HG03521 (cell line): ENCODE measurements around the gene TMEM225B.
"Not testable (repeated sequence)": the region's sequence is repeated elsewhere in the genome, so short reads cannot be mapped to it uniquely, and the experiment has no call there.

Source experiments
- ATAC-seq: cut with Tn5 transposase; IDR thresholded peaks from one replicate; pipeline ENCODE4 v1.9.1; 2021; ENCODE audit warnings: mild to moderate bottlenecking, moderate library complexity; ENCODE audit not compliant: unreplicated experiment

TMEM225B gene

DNA sequence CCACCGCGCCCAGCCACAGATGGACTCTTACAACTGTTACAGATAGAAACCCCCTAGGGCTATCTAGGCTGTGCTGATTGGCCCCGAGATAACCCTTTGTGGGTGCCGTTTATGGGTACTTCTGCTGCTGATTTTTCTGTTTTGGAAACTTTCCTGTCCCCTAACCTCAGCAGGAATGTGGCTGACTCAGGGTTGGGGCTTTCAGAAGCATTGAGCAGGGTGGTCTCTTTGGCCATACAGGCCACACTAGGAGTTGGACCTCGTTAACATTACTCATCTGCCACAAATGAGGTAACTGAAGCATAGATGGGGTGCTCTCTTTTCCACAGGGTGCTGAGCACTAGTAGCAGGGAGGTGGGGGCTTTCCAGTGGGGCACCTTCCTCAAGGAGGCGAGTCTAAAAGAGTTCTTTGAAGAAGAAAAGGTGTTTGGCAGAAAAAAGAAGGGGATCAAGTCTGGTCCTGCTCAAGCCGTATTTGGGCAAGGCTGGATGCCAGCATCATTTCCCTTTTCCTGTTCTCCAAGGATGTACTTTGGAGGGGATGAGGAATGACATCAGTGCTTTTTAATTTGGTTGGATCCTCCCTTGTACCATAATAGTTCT is 25.1 kb downstream of the TMEM225B start:
- no peak for ATAC-seq

DNA sequence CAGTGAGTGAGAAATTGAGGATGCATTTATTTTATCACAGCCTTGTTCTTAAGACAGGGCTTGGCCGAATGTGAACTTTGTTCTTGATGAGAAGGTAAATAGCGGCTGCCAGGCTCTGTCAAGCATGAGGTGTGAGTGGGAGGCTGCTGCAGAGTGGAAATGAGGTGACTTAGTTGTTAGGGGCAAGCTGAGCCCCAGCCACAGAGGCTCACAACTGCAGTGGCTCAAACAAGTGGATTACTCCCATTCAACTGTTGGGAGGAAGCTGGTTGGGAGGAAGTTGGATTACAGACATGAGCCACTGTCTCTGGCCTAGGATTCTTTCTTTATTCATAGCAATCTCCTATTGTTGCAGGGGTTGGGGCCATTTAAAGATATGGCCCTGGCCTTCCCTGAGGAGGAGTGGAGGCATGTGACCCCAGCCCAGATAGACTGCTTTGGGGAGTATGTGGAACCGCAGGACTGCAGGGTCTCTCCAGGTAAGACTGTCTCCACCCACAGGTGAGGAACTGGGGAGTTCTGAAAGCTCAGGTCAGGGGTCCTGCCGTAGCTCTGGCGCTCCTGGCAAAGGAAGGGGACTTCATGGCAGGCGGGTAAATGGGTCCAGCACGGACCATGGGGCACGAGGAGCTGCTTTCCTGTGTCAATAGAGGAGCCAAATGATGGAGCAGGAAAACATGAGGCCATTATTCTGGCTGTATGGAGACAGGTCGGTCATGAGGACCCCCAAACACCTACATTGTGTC is 25.8 kb downstream of the TMEM225B start:
- ATAC-seq, result no peak

DNA sequence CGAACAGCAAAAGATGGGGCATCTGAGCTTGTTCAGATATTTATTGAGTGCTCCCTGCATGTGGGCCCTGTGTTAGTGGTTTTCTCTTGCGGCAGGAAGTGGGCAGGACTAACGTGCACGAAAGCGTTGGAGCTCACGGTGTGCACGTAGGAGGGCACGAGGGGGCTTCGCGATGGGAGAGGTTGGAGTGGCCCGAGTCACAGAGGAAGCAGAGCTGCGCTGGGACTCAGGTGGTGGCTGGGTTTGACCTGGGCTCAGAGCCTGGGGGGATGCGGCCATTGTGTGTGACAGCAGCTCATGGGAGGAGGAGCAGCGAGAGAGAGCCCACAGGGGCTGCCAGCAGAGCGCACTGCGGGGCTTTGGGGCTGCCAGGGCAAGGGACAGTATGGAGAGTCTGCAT is 26.4 kb downstream of the TMEM225B start:
- no peak for ATAC-seq

DNA sequence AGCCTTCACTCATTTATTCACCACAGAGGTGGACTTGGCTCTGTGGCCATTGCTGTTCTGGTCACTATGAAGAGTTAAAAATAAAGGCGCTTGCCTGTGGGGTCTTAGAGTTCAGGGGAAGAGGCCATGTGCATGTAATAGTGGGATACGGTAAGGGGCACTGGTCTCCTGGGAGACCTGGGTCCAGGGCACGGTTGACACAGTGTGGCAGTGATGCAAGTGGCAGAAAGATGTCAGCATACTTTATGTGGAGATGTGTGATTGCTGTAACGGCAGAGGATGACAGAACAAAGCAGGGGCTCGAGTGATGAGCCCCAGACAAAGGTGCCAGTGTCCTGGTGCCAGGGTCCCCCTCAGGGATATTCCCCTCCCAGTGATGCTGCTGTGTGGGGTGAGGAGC is 27.3 kb downstream of the TMEM225B start:
- ATAC-seq, result no peak

DNA sequence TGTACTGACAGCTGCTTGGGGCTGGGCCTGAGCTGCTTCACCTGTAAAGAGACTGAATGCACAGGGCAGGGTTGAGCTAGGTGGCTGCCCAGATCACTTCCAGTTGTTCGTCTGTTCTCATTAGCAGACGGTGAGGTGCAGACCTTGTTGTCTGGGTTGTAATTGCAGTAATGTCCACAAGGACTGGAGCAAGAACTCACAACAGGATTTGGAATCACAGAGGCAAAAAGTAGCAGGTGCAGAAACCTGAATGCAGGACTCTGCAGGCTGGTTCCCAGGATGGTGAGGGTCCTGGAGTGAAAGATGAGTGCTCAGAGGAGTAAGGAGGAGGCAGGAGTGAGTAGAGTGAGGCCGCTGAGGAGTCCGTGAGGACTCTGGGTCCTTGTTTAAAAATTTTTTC is 27.9 kb downstream of the TMEM225B start:
- ATAC-seq, result no peak

DNA sequence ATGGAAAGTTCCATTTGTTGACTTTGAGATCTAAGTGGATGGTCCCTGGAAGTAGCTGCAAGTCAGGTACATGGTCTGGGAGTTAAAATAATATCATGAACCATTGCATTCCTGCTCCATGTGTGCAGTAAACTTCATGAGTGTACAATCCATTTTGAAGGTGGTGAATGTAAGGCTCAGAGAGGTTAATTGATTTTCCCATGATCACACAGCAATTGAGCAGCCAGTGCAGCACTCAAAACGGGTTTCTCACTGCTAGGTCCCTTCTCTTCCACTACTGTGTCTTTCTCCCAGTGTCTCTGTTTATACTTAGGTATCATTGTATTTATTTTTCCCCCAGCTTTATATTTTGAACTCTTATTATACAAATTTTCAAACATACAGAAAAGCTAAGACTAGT is 28.6 kb downstream of the TMEM225B start:
- ATAC-seq, result no peak

DNA sequence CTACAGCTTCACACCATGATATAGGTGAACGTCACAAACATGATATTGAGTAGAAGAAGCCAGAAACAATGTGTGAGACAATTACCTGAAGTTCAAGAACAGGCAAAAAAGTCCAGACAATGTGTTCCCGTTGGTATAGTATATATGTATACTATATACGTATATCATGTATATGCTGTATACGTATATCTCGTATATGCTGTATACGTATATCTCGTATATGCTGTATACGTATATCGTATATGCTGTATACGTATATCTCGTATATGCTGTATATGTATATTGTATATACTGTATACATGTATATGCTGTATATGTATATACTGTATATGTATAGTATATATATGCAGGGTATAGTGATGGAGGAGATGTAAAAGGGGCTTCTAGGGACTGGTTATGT is 29.4 kb downstream of the TMEM225B start:
- no peak for ATAC-seq

DNA sequence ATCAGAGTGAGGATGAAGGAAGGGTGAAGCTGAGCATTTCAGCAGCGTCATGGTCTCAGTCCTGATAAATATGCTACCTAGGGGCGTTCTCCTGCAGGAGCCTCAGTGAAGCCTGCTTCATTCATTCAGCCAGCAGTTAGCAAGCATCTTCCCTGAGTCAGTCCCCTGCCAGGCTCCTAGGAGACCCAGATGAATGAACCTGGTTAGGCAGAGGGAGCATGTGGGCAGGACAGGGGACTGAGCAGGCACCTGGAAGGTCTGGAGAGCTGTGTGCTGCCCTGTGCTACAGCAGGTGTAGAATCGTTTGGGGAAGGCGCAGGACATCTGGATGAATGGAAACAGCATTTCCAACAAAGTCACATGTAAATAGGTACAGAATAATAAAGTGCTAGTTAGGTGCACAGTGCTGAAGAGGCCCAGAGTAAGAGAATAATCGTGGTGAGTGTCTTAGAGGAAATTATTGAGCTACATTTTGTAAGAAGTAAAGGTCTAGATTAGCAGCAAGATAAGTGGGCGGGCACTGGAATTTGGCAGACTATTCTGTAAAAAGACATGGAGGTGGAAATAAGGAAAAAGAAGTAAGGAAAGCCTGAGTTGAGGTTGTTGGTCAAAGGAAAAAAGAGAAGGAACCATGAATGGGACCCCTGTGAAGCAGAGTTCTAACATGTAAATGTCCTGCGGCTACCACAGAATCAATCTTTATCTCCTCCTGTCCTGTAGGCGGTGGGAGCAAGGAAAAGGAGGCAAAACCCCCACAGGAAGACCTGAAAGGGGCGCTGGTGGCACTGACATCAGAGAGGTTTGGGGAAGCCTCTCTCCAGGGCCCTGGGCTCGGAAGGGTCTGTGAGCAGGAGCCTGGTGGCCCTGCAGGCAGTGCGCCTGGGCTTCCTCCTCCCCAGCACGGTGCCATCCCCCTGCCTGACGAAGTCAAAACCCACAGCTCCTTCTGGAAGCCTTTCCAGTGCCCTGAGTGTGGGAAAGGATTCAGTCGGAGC is 30.7 kb downstream of the TMEM225B start:
- ATAC-seq, result no peak

DNA sequence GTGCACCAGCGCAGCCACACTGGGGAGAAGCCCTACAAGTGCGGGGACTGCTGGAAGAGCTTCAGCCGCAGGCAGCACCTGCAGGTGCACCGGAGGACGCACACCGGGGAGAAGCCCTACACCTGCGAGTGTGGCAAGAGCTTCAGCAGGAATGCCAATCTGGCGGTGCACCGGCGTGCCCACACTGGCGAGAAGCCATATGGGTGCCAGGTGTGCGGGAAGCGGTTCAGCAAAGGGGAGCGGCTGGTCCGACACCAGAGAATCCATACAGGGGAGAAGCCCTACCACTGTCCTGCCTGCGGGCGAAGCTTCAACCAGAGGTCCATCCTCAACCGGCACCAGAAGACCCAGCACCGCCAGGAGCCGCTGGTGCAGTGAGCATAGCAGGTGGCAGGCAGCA is 31.6 kb downstream of the TMEM225B start:
- ATAC-seq, result no peak

DNA sequence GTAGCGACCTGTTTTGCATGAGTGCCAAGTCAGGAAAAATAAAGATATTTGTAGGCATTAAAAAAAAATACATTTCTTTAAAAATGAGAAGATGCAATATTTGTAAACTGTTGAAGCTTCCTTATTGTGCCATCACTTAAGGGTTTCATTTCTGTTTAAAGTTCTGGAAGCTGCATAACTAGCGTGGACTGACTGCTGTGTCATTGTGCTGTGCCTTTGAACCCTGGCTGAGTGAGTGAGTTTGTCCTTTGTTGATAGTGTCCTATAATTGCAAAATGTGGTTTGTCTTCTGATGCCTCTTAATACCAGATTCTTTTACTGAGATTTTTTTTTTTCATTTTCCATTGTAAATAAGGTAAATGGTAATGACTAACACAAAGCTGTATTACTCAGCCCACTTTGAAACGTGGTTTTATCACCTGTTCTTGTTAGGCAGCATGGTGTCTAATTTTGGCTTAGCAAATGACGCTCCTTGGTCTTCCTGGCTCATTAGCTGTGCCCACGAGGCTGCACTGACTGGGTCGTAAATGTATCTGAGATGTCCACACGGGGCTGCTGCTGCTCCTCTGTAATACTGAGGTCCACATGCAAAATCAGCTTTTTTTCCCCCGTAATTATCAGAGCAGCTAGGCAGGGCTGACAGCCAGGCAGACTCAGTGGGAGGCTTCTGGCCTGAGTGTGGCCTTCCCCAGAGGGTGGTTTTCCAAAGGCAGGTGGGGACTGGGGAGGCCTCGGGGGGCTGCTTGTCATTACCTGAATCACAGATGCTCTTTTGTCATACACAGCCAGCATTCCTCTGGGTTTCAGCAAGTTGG is 33.4 kb downstream of the TMEM225B start:
- ATAC-seq, result no peak

DNA sequence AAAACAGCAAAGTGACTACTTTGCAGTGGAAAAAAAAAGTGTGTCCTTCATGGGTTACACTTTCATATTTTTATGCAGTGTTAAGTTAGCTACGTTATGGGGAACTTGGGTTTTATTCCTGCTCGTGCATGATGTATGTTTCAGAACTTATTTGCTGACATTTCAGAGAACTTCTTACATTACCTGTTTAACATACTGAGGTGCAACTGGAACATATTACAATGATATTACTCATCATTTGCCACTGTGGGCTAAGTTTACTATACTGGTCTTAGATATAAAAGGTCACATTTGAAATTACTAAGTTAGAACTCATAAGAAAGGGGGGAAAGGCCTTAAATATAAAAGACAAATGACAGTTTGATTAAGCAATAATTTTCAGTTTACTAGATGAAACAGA is 39.3 kb downstream of the TMEM225B start:
- ATAC-seq, result not testable (repeated sequence)

DNA sequence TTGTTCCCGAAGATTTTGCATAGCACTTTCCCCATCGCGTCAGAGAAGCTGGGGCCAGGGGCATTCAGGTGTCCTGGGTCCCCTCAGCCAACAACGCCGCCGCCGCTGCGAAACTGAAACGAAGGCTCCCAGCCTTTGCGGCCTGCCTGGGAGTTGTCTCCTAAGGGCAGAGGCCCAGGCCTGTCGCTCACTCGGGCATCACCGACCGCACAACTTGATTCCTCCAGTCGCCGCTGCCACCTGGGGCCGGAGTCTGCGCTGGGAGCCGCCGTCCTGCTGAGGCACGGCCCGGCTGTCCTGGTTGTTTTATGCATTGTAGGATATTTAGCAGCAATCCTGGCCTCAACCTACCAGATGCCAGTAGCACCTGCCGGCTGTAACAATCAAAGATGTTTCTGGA is 40.7 kb downstream of the TMEM225B start:
- no peak for ATAC-seq

DNA sequence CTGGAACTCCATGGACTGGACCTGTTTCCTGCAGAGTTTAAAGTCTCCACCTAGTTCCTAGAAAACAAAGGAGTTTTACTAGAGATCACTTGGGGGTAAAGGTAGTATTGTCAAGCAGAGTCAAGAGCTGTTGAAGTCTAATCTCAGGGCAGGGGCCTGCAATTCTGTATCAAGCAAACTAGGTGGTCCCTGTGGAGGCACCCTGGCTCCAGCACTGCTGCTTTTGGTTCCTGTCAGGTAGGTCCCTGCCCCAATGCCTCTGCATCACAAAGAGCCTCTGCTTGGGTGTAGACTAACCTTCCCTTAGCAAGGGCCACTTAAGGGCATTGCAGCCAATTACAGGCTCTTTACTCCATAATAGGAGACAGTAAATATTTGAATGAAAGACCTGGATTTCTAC is 41.2 kb downstream of the TMEM225B start:
- ATAC-seq, result no peak

DNA sequence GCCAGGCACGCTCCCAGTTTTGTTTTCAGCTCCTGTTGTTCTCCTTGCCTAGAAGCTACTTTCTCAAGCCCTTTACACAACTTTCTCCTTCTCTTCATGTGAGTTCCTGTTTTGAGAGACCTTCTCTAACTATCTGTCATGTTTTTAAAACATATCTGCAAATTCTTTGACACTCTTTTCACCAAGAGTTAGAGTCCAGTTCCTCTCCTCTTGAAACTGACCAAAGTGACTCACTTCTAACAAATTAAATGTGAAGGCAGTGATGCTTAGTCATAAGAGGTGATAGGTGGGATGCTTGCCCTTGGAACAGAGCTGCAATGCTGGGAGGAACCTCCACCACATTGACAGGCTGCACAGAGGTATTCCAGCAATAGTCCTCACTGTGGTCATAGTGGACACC is 44.0 kb downstream of the TMEM225B start:
- no peak for ATAC-seq

DNA sequence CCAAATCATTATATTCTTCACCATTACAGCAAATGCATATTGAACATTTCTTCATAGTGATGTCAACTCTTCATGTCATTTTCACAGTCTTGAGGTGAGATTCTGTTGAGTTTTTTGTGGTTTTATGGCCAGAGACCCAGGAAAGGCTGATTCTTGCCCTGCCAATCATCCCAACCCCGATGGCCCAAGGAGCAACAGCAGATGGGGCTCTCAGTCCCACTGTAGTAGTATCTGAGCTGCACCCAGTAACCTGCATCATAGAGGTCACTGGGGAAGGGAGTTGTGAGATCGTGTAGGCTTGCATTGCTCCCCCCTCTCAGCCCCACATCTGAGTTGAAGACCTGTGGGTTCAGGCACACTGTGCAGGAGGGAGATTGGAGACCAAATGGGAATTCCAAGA is 45.4 kb downstream of the TMEM225B start:
- ATAC-seq, result no peak

DNA sequence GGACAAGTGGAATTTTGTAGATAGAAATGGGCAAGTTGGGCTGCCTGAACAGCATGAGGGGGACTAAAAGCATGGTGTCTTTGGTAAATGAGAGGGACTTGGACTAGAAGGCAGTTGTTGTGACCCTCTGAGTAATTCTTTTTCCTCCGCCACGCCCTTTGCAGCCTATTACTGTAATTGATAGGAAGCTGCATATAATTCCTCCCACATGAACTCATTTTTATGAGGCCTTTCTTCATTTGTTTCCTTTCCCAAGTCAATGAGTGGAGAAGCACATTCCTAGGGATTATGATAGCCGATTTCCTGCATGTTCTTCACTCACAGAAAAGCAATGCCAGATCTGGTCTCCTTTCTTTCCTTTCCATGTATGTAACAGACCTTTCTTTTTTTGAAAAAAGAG is 46.4 kb downstream of the TMEM225B start:
- ATAC-seq, result no peak

DNA sequence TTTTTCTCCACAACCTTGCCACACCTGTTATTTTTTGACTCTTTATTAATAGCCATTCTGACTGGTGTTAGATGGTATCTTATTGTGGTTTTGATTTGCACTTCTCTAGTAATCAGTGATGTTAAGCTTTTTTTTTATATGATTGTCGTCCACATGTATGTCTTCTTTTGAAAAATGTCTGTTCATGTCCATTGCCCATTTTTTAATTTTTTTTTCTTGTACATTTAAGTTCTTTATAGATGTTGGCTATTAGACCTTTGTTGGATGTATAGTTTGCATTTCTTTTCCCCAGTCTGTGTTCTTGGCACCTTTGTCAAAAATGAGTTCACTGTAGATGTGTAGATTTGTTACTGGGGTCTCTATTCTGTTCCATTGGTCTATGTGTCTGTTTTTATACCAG is 47.5 kb downstream of the TMEM225B start:
- ATAC-seq, result no peak

DNA sequence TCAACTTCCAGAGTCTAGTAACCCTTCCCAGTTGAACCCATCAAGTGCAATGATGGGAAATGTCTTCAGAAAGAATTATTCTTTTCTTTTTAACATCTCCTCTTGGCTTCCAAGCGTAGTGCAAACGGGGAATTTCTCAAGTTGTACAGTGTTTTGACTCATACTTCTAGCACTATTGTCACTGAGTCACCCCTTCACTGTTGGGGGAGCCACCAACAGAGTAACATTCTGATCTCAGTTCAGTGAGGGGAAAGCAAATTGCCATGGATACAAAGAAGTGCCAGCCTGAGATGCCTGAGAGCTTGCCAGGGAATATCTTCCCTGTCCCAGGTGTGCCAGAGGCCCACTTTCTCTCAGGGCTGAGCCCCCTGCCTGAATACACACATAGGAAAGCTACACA is 50.8 kb downstream of the TMEM225B start:
- ATAC-seq, result no peak

DNA sequence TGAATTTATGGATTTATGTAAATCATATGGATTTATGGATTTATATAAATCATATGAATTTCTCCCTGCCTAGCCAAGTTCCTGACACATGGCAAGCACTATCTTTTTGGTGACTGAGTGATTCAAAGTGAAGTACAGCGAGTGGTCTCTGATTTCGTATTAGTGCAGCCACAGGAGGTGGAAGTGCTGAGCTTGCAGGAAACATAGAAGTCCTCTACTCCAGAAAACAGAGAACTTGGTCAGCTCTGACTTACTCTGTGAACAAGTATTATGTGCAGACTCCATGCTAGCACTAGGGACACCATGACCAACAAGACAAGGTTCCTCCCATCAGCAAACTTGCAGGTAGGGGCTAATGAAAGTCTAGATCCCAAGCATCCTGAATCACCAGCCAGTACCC is 53.2 kb downstream of the TMEM225B start:
- no peak for ATAC-seq

DNA sequence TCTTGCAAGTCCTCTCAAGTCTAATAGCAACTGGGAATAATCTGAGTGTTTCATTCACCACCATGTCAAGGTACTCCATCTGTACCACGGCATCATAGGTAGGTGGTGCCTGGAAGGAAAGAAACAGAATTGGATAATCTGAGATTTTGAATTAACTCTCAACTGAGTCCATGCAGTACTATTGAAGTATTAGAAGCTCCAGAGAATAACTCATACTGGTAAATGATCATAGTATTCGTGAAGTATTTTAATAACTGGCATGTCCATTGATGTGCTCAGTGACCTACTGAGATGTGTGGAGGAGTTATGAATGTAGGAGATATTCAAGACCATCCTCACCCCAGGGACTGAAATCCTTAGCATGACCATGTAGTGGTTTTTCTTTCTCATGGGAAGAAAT is 54.6 kb downstream of the TMEM225B start:
- ATAC-seq, result no peak

DNA sequence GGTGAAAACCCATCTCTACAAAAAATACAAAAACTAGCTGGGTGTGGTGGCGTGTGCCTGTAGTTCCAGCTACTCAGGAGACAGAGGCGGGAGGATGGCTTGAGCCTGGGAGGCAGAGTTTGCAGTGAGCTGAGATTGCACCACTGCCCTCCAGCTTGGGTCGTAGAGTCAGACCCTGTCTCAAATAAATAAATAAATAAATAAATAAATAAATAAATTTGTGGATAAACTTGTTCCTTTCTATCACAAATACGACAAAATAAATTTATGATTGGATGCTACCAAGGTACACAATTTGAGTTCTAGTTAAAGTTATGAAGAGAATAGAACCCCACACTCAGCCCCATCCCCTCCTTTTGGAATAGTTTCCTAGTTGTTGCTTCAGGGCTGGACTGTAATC is 55.2 kb downstream of the TMEM225B start:
- ATAC-seq, result not testable (repeated sequence)
